AG20443 (cell line): ENCODE results near the gene MICAL3.
"Not testable (repeated sequence)": the region's sequence is repeated elsewhere in the genome, so short reads cannot be mapped to it uniquely, and the experiment has no call there.

ENCODE experiments used
- DNase-seq: peaks from one replicate; pipeline ENCODE4 v3.0.0; 2012; ENCODE audit warnings: low spot score, mixed read lengths

The MICAL3 gene

DNA sequence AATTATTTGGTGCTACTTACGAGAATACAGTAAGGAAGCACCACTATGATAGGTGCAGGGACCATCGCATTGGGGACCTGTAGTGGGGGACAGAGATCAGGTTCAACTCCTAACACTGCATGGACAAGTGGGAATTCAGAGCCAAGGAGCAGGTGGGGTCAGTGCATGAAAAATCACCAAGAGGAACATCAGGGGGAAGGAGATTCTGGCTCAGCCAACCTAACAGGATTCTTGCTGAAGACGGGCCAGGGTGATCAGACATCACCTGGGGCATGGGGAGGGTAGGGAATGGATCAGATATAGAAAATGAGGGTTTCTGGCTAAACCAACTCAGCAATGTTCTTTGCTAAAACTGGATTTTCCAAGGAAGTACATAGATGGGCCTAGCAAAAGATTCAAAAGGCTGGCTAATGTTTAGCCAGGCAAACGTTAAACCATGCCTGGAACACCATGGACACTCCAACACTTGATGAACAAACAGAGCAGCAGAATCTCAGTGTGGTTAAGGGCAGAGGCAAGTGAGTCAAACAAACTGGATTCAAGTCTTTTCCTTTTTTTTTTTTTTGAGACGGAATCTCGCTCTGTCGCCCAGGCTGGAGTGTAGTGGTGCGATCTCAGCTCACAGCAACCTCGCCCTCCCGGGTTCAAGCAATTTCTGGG lies 70.0 kb downstream of the MICAL3 start:
- no peak for DNase-seq

DNA sequence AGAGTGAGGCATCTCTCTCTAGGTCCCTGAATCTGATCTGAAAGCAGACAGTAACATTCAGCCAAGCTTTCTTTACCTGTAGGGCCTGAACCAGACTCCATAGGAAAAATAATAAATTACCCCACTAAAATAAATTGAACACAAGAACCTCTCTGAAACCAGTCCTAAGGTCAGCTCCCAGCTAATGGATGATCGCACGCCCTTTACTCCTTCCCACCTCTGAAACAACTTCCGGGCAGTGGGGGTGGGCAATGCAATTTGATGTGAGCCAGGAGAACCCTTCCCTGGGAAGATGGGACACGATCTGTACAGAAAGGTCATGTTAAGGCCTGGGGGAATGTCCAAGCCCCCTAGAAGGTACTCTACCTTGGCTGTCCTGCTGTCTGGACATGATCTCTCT lies 71.2 kb downstream of the MICAL3 start:
- no peak for DNase-seq

DNA sequence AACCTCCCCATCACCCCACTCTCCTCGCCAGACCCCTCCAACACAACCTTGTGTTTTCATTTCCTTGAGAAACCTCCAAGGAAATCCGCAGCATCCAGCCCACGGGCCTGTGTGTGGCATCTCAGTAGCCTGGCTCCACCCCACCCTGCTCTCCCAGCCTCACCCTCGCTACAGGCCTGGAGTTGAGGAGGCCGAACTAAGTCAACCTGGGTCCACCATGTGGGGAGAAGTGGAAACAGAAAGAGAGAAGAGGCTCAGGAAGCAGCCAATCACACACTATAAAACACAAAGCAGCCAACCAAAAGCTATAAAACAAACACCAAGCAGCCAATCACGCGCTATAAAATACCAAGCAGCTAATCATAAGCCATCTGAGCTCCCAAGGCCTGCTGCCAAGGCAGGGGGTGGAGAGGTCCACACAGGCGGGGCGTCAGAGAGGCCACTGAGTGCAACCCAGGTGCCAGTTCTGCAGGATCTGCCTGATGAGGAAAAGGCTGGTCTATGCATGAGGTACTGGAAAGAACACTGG lies 72.0 kb downstream of the MICAL3 start:
- DNase-seq = no peak

DNA sequence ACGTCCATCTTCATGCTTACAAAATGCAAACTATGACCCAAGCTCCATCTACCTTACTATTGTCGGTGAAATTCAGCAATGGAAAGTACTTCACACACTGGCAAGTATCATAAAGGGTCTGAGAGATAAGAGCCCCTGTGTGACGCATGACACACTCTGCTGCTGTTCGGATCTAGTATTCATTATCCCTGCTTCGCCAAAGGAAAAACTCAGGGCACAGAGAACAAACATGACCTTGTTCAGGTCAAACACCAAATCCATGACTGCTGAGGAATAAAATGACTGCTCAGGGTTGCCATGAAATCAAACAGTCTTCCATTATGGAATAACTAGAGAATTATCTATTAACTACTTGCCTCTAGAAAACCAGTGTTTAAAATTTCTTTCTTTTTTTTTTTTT lies 73.0 kb downstream of the MICAL3 start:
- no peak for DNase-seq

DNA sequence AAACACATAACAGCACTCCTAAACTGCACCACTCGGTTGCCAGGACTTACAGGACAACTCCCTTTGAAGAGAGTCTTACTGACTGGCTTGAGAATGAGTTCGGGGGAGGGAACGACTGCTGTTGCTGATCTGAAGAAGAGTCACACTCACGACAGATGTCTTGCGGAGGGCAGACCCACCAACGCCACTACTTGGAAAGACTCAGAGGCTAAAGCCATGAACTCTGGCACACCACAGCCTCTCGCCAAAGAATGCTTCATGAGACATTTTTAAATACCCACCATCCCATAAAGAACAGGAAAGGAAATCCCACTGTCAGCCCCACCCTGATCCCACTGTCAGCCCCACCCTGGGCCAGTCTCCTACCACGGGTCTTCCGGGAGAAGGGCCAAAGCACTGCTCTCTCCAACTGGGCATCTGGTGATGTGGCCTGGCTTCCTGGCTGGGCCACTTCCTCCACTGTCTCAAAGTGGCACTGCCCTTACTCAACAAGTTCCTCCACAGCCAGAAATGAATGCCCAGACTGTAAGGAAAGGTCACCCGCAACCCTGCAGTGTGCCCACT lies 73.6 kb downstream of the MICAL3 start:
- DNase-seq = peak; percentile 84

DNA sequence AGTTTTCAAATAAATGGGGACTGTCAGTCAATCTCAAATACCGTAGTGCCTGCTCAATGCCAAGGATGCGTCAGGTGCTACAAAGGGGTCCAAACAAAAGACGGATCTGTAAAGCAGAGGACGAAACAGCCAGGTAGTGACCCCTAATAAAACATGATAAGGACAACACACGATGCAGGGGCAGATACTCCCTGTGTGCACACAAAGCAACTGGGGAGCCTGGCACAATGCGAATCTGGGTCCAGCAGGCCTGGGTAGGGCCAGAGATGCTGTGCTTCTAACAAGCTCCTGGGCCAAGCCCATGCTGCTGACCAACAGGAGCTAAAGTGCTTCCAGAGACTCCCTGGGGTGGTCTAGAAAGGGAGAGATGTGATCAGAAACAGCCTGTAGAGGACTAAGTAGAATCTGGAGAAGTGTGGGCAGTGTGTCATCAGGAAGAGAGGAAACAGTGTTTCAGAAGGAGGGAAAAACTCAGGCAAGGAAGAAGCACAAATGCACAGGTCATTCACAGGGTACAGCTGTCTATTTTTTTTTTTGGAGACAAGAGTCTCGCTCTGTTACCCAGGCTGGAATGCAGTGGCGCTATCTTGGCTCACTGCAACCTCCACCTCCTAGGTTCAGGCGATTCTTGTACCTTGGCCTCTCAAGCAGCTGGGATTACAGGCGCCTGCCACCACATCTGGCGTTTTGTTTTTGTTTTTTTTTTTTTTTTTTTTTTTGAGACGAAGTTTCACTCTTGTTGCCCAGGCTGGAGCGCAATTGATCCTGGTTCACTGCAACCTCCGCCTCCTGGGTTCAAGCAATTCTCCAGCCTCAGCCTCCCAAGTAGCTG lies 74.5 kb downstream of the MICAL3 start:
- DNase-seq = no peak

DNA sequence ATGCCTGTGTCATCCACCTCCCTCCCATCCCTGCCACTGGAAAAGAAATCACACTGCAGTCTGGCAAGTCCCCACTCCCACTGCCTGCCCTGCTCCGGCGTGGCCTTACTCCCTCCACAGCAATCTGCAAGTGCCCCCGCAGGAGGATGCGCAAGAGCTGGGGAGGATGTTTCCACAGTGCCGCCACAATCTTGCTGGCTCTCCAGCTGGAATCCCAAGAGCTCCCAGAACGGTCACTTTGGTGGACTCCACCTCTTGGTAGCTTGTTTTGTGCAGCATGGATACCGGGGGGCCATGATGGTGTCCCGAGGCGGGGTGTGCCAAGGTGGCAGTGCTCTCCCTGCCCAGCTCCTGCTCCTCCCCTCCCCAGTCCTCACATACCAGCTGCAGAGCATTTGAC lies 76.3 kb downstream of the MICAL3 start:
- no peak for DNase-seq

DNA sequence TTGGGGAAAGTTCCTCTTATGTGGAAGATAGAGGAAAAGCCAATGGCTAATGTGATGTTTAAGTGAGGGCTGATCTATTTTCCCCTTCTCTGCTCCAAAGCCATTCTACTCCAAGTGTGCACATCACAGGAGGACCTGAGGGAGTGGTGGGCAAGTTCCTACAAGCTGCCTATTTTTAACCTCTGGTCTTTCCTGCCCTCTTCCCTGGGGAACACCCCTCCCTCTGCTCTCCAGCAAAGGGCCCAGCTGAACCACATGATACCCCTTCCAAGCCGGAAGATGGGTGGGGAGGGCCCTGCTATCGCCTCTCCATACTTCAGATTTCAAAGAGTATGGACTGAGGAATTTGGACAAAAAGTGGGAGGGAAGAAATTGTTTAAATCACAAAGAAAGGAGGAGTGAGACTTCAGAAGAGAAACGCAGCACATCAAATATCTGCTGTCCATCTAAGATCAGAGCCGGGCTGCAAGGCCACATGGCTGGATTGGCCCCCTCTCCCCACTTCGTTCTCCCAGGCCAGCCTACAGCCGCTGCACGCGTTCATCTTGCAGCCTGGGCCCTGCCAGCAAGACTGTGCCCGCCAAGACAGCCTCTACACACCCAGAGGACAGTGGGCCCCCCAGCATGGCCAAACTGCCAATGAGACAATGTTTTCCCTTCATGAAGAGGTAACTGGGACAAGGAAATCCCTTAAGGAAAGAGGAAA lies 77.5 kb downstream of the MICAL3 start:
- DNase-seq = no peak

DNA sequence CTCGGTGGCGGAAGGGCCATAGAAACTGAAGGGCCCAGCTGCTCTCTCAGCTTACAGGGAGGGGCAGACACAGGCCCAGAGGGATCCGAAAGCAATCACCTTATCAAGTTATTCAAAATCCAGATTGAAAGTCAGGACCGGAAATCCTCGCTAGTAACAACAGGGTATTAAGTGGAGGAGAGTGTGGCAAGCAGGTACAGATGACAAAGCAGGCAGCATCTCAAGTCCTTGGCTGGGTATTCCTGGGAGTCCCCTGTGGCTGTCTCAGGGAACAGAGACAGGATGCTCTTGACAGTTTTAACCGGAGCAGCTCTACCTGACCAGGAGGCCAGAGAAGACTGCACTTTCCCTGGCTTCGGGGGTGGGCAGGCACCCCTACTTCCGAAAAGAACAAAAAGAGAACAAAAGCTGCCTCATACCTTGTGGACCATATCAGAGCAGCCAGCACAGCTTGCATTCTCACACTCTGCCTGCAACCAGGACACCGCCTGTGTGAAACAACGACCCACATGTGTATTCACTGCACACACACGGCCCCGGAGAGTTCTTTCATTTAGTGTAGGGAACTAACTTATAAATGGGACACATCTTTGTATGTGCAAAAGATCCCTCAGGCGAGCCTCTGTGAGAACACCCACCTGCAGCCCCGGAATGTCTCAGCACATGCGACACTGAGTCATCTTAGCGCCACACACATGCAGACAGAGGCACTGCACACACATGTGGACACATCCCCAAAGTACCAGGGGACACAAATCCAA lies 78.3 kb downstream of the MICAL3 start:
- no peak for DNase-seq

DNA sequence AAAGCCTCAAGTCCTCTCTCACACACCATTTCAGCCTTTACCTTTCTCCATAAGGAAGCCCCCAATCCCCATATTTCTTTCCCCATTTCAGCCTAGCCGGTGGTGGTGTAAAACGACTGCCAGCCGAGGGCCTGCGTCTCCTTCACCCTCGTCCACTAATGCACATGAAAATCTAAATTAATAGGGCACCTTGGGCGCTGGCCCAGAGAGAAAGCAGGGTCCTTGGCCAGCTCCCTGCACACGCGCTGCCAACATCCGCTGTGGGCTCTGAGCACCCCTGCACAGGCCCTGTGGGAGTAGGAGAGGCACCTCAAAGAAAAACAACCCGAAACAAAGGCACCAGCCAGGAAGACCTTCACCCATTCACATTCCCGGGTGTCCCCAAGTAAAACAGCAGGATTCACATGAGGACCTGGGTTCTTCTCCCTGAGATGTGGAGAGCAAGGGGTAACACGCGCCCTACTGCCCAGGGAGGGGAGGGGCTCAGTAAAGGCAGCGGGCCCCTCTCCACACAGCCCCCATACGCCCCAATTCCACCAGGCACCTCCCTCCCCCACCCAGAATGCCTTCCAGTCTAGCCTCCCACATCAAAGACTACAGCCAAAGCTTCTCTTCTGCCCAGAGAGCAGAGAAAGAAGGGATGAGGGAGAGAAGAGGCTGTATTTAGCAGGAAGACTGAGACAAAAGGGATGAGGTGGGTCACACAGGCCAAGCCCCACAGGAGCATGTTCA lies 79.0 kb downstream of the MICAL3 start:
- DNase-seq = no peak

DNA sequence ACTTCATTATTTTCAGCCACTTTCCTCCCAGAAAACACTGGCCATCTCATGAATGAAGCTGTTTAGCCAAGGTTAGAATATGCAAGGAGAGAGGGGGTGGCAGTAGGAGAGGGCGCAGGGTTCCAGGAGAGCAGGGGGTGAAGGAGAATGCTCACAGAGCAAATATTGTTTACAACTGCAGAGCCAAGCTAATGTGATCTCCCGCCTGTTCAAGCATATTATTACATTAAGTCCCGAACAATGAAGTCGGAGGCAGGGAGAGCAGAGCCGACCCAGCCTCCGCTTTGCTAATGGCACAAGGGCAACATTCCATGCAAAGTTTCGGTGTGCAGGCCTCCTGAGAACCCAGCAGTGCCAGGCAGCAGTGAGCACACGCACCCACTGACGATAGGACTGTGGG lies 80.1 kb downstream of the MICAL3 start:
- no peak for DNase-seq

DNA sequence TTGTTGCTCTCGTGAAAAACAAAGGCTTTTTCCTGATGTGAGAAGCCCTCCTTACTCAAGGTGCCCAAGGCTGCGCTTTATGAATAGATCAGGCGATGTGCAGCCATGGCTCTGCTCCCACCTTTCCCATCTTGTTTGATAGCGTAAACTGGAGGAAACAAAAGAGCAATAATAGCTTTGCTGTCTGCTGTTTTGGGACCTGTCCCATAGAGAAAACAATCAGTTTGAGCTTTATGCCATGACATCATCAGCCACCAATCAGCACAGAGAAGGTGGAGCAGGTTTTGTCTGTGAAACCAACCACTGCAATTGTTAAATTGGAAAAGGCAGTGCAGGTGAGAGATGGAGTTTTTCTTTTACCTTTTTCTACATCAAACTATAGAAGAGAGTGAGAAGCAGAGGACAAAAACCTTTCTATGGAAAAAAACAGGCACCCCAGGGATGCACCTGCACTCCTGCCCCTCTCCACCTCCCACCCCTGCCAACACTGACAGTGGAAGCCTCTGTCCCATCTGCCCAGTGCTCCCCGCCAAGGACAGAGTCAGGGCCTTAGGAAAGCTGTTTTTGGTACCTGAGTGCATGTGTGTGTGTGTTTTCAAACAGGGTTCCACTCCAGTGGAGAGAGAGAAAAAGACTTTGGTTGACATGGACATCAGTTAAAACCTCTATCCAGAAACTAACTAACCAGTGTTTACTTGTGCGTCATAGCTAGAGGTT lies 80.7 kb downstream of the MICAL3 start:
- no peak for DNase-seq

DNA sequence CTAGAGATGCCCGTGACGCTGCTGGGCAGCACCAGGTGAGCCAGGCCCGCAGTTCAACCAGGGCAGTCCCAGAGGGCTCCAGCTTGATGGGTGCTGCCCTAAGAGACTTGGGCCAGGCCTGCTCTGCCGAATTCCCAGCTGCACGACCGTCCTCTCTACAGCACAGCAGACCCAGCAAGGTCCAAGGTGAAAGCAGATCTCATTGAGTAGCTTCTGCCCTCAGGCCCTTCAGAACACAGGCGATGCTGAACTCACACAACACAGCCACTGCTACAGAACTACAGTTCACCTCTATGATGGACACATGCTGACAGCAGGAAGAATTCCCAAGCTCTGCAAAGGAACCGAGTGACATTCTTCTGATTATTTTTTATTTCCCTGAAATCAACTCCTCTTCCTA lies 81.6 kb downstream of the MICAL3 start:
- DNase-seq = no peak

DNA sequence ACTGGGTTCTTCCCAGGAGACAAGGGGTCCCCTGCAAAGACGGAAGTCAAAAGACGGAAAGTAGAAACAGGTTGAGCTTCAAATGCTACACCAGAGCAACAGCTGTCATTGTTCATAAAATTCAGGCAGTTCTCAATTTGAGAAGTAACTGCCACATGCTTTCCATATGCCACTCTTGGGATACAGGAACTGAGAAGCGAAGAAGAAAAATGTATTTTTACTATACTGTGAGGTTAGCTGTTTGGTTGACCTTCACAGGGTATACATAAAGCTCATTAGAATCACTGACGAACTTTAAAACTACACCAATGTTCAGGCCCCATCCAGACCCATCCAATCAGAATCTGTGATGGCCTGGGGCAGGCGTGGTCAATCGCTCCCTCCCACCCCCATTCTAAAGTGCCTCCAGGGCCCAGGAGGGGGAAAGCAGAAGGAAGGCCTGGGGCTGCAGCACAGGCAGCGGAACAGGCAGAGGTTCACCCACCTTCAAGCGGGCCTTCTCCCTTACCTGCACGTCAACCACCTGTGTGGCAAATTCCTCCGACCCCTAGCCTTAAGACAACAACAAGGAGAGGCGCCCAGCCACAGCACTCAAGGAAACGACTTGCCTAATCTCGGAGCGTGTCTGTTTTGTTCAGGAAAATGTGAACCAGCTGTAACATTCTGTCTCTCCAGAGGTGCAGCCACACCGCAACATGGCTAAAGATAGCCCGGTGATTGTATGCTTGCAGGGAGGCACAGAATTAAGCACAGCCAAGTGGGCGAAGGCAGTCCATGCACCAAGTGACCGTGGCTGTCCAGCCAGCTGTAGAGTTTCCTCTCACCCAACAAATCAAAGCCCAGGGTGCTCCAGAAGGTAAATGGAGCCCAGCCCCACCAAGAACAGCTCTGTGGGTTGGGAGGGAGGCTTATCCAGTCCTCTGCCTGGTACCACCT lies 82.6 kb downstream of the MICAL3 start:
- DNase-seq = no peak

DNA sequence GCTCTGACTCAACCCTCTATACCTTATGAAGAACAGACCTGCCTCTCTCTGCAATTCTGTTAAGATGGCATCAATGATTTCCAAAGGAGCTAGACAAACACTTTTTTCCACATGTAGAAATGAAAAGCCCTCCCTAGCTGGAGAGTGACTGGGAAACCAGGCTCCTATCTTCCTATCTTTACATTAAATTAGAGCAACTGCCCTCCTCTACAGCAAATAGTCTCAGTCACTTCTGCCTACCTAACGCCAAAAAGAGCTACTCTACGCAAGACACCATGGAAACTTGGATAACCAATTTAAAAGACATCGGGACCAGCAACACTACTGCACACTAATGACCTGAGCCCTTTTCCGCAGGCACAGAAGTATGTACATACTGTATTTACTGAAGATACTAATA lies 84.8 kb downstream of the MICAL3 start:
- no peak for DNase-seq

DNA sequence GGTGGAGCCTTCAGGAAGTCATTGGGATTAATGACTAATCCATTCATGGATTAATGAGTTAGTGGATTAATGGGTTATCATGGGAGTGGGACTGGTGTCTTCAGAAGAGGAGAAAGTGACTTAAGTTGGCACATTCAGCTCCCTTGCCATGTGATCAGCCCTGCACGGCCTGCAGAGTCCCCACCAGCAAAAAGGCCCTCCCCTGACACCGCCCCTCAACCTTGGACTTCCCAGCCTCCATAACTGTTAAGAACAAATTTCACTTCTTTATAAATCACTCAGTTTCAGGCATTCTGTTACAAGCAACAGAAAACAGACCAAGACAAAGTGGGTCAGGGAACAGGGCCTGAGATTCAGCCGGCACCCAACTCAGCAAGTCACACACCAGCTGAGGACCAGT lies 85.3 kb downstream of the MICAL3 start:
- DNase-seq = no peak

DNA sequence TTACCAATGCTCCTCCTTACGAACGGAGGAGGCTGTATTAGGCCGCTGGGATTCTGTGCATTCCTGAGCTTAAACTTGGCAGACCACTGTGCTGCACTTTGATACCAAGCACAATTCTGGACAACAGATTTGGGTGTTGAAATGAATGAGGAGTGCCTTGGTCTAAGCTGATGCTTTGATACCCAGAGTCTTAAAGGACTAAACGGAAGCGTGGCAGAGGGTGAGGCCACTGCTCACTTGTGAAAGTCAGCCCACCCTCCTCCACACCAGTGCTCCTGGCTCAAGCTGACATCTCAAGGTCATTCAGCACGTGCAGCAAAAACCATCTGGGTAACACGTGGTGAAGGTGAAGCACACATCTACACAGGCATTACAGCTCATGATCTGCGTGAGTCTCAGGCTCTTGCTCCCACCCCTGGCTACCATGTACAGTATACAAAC lies 85.9 kb downstream of the MICAL3 start:
- no peak for DNase-seq

DNA sequence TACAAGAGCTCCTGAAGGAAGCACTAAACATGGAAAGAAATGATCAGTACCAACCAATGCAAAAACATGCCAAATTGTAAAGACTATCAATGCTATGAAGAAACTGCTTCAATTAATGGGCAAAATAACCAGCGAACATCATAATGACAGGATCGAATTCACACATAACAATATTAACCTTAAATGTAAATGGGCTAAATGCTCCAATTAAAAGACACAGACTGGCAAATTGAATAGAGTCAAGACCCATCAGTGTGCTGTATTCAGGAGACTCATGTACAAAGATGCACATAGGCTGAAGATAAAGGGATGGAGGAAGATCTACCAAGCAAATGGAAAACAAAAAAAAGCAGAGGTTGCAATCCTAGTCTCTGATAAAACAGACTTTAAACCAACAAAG lies 91.9 kb downstream of the MICAL3 start:
- DNase-seq = not testable (repeated sequence)

DNA sequence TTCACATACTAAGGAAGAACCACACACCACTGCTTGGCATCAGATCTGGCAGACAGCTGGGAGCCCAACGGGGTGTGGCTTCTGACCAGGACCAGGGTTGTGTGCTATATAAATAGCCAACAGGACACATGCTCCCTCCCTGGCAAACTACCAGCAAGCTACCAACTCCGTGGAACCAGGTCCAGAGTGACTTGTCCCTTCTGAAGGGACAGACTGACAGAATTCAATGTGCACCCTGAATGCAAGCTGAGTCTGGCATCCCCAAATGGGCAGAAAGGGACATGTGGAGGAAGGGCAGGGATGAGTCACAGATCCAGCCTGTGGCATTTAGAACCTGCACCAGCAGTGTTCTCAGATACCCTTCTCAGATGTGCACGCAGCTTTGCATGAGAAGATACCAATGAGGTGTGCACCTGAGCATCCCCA lies 92.9 kb downstream of the MICAL3 start:
- DNase-seq = peak; percentile 63
